NCI-H748 treated with DMSO at 0.1 percent for 48 hours (cell line): ENCODE results near the gene CDKL2.
"Not testable (repeated sequence)": the region's sequence is repeated elsewhere in the genome, so short reads cannot be mapped to it uniquely, and the experiment has no call there.

ENCODE experiments used
- DNase-seq: peaks from one replicate; lab custom pipeline; 2025; lab: John Stamatoyannopoulos, UW

CDKL2 gene

DNA sequence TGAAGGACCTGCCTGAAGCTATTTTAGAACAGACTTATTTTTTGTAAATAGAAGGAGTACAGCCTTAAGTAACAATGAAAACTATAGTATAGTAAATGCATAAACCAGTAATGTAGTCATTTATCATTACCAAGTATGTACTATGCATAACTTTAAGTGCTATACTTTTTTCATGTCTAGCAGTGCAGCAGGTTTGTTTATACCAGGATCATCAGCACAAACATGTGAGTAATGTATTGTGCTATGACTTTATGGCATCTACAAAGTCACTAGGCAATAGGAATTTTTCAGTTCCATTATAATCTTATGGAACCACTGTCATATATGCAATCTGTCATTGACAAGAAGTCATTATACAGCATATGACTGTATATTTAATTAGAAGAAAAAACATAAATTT lies 77.9 kb downstream of the CDKL2 start:
- DNase-seq = no peak

GRCh38 chr4:75549019-75549418 lies 81.3 kb downstream of the CDKL2 start:
- DNase-seq = no peak

DNA sequence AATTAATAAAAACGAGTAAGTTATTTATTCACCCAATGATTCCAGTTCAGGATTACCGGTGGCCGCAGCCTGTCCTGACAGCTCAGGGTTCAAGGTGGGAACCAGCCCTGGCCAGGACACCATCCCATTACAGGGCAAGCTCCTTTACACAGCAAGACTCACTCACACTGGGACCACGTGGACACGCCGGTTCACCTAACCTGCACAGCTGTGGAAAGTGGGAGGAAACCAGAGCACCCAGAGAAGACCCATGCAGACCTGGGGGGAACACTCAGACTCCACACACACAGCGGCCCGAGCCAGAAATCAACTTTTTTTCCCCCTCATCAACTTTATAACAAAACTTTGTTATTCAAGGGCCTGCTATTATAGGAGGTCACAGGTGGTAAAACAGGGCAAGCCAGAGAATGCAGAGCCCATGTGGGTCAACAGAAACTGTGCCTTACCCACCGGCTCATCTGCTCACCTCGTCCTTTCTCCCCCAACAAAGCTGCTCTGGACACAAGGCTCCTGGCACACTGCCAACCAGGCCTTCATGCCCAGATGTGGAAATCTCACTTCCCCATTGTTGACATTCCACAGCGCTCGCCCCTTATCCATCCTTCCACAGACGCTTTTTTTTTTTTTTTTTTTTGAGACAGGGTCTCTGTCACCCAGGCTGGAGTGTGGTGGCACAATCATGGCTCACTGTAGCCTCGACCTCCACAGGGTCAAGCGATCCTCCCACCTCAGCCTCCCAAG lies 82.5 kb downstream of the CDKL2 start:
- DNase-seq = no peak

- no peak for DNase-seq
These were observed 84.8 kb downstream of the CDKL2 start for GRCh38 chr4:75545526-75545925.

- DNase-seq = no peak
These were observed 85.5 kb downstream of the CDKL2 start for GRCh38 chr4:75544870-75545269.

DNA sequence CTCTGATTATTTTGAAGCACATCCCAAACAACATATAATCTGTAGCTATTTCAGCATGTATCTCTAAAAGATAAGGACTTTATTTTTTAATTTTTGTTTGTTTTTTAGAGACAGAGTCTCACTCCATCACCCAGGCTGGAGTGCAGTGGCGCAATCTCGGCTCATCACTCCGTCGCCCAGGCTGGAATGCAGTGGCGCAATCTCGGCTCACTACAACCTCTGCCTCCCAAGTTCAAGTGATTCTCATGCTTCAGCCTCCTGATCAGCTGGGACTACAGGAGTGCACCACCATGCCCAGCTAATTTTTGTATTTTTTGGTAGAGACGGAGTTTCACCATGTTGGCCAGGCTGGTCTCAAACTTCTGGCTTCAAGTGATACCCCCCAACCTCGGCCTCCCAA lies 86.1 kb downstream of the CDKL2 start:
- DNase-seq = not testable (repeated sequence)

DNA sequence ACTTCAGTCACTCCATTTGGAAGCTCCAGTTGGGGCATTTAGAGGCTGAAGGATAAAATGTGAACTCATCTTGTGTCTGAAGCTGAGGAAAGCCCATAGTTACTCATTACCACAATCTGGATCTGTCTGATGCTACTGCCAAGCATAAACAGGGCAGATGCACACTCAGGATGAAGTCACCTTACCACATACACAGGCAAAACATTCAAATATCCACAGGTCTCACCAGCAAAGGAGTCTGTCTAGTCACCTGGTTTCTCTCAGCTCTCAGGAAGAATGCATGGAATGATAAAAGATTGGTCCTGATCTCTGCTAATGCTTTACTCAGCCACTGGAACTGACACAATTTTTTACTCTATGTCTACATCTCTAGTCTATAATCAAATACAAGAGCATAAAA lies 87.5 kb downstream of the CDKL2 start:
- no peak for DNase-seq

GRCh38 chr4:75537308-75537707 lies 93.0 kb downstream of the CDKL2 start:
- DNase-seq = not testable (repeated sequence)

GRCh38 chr4:75533926-75534325 lies 96.4 kb downstream of the CDKL2 start:
- DNase-seq = not testable (repeated sequence)

DNA sequence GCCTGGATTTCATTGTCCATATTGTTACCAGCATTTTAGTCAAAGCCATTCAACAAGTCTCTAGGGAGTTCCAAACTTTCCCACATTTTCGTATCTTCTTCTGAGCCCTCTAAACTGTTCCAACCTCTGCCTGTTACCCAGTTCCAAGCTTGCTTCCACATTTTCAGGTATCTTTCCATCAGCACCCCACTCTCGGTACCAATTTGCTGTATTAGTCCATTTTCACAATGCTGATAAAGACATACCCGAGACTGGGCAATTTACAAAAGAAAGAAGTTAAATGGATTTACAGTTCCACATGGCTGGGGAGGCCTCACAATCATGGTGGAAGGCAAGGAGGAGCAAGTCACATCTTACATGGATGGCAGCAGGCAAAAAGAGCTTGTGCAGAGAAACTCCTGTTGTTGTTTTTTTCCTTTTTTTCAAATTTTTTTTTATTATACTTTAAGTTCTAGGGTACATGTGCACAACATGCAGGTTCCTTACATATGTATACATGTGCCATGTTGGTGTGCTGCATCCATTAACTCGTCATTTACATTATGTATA lies 96.9 kb downstream of the CDKL2 start:
- DNase-seq = not testable (repeated sequence)

DNA sequence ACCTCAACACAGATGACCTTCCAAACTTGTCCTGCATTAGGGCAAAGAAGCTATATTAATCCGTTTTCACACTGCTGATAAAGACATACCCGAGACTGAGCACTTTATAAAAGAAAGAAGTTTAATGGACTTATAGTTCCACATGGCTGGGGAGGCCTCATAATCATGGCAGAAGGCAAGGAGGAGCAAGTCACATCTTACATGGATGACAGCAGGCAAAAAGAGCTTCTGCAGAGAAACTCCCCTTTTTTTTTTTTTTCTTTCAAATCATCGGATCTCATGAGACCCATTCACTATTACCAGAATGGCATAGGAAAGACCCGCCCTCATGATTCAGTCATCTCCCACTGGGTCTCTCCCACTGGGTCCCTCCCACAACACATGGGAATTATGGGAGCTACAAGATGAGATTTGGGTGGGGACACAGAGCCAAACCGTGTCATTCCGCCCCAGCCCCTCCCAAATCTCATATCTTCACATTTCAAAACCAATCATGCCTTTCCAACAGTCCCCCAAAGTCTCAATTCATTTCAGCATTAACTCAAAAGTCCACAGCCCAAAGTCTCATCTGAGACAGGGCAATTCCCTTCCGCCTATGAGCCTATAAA lies 98.7 kb downstream of the CDKL2 start:
- not testable (repeated sequence) for DNase-seq

DNA sequence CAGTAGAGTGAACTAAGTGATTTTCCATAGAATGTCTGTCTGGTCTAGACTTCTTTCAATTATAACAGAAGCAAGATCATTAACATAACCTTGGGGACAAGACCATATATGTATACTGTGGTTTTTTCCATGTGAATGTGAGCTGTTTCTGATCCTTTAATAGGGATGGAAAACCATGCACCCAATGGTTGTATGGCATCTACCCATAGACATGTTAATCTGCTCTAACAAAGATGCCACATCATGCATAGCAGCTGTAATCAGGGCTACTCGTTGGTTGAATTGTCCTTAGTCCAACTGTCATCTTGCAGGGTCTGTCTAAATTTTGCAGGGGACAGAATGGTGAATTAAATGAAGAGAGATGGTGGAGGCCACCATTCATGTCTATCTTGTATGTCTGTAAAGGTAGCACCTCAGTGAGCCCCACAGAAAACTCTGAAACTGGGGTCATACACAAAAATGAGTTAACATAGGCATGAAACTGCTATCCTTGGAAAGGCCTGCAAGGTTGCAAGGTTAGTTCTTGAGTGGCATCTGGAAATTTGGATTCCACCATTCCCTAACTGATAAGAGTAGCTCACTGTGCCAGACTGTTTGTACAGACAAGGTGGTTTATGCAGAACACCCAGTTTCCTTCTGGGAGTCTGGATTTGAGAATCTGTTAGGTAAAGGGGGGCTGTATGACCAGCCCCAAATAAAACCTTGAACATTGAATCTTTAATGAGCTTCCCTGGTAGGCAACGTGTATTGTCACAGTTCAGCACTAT lies 99.6 kb downstream of the CDKL2 start:
- DNase-seq = no peak
